Testis (tissue), 2 donors: ENCODE data around the gene NOXO1.

ENCODE experiments used
- POLR2A ChIP-seq: fragments of 450-650 bp; IDR thresholded peaks from one replicate; pipeline ENCODE4 v1.6.1; 2017; ENCODE audit warnings: antibody characterized with exemption, mild to moderate bottlenecking, moderate library complexity
- TF ChIP-seq, protein P1 (sequence below), 3 experiments: fragments of 450-650 bp in 2 of 3; fragments of 200-600 bp in 1 of 3; sonication (generic) in 1 of 3; IDR thresholded peaks; one replicate each; pipeline ENCODE4 v1.5.1; 2016 to 2019; ENCODE audit warnings: antibody characterized with exemption in 3 of 3, mild to moderate bottlenecking in 2 of 3, moderate library complexity in 1 of 3

DNA sequence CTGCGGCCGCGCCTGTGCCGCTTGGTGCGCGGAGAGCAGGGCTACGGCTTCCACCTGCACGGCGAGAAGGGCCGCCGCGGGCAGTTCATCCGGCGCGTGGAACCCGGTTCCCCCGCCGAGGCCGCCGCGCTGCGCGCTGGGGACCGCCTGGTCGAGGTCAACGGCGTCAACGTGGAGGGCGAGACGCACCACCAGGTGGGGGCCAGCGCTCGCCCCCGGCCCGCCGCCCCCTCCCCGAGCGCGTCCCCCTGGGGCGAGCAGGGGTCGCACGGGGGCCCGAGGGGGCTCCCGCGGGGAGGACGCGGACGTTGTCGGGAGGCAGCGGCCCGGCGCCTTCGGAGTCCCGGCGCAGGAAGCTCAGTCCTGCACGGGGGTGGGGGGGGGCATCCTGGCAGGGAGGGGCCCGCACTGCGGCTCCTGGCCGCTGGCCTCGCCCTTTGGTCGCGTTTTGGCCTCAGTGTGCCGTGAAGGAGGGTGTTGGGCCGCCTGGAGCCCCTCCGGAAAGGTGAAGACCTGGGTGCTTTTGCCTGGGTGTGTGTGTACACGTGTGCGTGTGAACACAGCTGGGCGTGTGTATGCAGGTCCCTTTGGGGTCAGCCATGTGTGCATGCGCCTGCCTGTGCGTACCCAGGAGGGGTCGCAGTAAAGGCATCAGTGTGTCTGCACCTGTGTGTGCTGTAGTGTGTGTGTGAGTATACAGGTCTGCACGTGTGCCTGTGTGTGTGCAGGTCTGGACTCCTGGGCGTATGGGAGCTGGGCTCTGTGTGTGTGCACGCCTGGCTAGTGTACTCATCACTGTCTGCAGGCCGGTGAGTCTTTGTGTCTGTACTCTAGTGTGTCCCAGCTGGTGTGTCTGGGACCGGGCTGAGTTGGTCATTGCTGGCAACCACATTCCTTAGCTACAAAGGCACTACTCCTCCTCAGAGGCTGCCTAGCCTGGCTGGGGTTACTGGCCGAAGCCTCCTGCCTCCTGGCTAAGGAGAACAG, 46.0 kb upstream of the NOXO1 start:
- no peak for TF ChIP-seq POLR2A
- TF ChIP-seq, protein P1, sequence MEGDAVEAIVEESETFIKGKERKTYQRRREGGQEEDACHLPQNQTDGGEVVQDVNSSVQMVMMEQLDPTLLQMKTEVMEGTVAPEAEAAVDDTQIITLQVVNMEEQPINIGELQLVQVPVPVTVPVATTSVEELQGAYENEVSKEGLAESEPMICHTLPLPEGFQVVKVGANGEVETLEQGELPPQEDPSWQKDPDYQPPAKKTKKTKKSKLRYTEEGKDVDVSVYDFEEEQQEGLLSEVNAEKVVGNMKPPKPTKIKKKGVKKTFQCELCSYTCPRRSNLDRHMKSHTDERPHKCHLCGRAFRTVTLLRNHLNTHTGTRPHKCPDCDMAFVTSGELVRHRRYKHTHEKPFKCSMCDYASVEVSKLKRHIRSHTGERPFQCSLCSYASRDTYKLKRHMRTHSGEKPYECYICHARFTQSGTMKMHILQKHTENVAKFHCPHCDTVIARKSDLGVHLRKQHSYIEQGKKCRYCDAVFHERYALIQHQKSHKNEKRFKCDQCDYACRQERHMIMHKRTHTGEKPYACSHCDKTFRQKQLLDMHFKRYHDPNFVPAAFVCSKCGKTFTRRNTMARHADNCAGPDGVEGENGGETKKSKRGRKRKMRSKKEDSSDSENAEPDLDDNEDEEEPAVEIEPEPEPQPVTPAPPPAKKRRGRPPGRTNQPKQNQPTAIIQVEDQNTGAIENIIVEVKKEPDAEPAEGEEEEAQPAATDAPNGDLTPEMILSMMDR (IDR thresholded peaks at IDR 0.05), result no peak
